Tibial artery (tissue), 4 donors: ENCODE data around the gene SLC24A1.

ENCODE experiments used
- DNase-seq, 2 donors: peaks; one replicate each; pipeline ENCODE4 v3.0.0-alpha.2; 2019
- H3K27ac ChIP-seq, 2 donors: fragments of 200-600 bp; sonication (generic) in 1 of 2; 1 replicate in 1 of 2; 2 replicates in 1 of 2; pipeline ENCODE4 v1.5.1; 2018 to 2019; ENCODE audit warnings: mild to moderate bottlenecking in 1 of 2
- H3K27me3 ChIP-seq, 2 donors: fragments of 200-600 bp; sonication (generic) in 1 of 2; one replicate each; pipeline versions ENCODE4 v1.5.1 to v1.6.0; 2016 to 2019
- H3K36me3 ChIP-seq, 3 donors: fragments of 200-600 bp; sonication (generic) in 2 of 3; one replicate each; pipeline ENCODE4 v1.5.1; 2016 to 2019; ENCODE audit warnings: mild to moderate bottlenecking in 2 of 3
- H3K4me1 ChIP-seq, 4 donors: fragments of 200-600 bp; sonication (generic) in 2 of 4; 1 replicate in 3 of 4; 2 replicates in 1 of 4; pipeline ENCODE4 v1.5.1; 2016 to 2019
- H3K4me3 ChIP-seq, 2 donors: fragments of 200-600 bp; sonication (generic) in 1 of 2; 1 replicate in 1 of 2; 2 replicates in 1 of 2; pipeline ENCODE4 v1.5.1; 2018 to 2019; ENCODE audit warnings: mild to moderate bottlenecking in 2 of 2
- H3K9me3 ChIP-seq, 3 donors: fragments of 200-600 bp; sonication (generic) in 1 of 3; one replicate each; pipeline ENCODE4 v1.5.1; 2016 to 2019
- CTCF ChIP-seq, 2 experiments: fragments of 200-600 bp in 1 of 2; fragments of 450-650 bp in 1 of 2; IDR thresholded peaks; one replicate each; pipeline ENCODE4 v1.5.1; 2017 to 2019; ENCODE audit warnings: antibody characterized with exemption in 2 of 2, mild to moderate bottlenecking in 1 of 2, moderate library complexity in 1 of 2
- intact Hi-C: fragments of 100-400 bp; cut with DNase I; formaldehyde crosslinking; loops from one replicate; pipeline ENCODE4 v1.15.0; 2023; ENCODE audit warnings: low total_unique reads

The SLC24A1 gene

GRCh38 chr15:65653341-65653740 lies 31.6 kb downstream of the SLC24A1 start:
- Histone ChIP-seq H3K27ac (no peak overlapping the region), H3K27me3 (no peaks in the 10 kb centered on the region), H3K4me1 (no peaks in the 10 kb centered on the region), H3K36me3 (peaks cover 0 to 47% (median 16%) of the 10 kb centered on the region in 3 donors), H3K9me3 (no peaks in the 10 kb centered on the region), H3K4me3 (no peak overlapping the region)
- TF ChIP-seq CTCF (IDR thresholded peaks at IDR 0.05): no peak
- DNase-seq: no peak
- intact Hi-C loops: no loop called here

- Histone ChIP-seq H3K27ac (no peak overlapping the region), H3K9me3 (no peaks in the 10 kb centered on the region), H3K4me3 (no peak overlapping the region), H3K27me3 (no peaks in the 10 kb centered on the region), H3K4me1 (no peaks in the 10 kb centered on the region), H3K36me3 (peaks cover 0 to 47% (median 16%) of the 10 kb centered on the region in 3 donors)
- DNase-seq: no peak
- no peak for TF ChIP-seq CTCF (IDR thresholded peaks at IDR 0.05)
- intact Hi-C loops: no loop called here
These were observed 32.2 kb downstream of the SLC24A1 start for GRCh38 chr15:65653801-65654521.

- H3K9me3 ChIP-seq: no peaks in the 10 kb centered on the region
- no peak for TF ChIP-seq CTCF (IDR thresholded peaks at IDR 0.05)
- peaks cover 0 to 54% (median 16%) of the 10 kb centered on the region in 3 donors for H3K36me3 ChIP-seq
- no peak overlapping the region for H3K27ac ChIP-seq
- intact Hi-C loops: no loop called here
- H3K4me1 ChIP-seq: no peaks in the 10 kb centered on the region
- no peak for DNase-seq
- H3K4me3 ChIP-seq: no peak overlapping the region
- no peaks in the 10 kb centered on the region for H3K27me3 ChIP-seq
These were observed 33.3 kb downstream of the SLC24A1 start for GRCh38 chr15:65655026-65655425.

- no peak overlapping the region for H3K27ac ChIP-seq
- intact Hi-C loops: no loop called here
- H3K27me3 ChIP-seq: no peaks in the 10 kb centered on the region
- H3K9me3 ChIP-seq: no peaks in the 10 kb centered on the region
- H3K36me3 ChIP-seq: peaks cover 0 to 58% (median 16%) of the 10 kb centered on the region in 3 donors
- no peak for TF ChIP-seq CTCF (IDR thresholded peaks at IDR 0.05)
- no peak overlapping the region for H3K4me3 ChIP-seq
- DNase-seq: no peak
- no peaks in the 10 kb centered on the region for H3K4me1 ChIP-seq
These were observed 33.7 kb downstream of the SLC24A1 start for GRCh38 chr15:65655457-65655856.

GRCh38 chr15:65659502-65660052 lies 37.8 kb downstream of the SLC24A1 start:
- DNase-seq: no peak
- Histone ChIP-seq H3K27ac (no peak overlapping the region), H3K4me1 (no peaks in the 10 kb centered on the region), H3K4me3 (no peak overlapping the region), H3K27me3 (no peaks in the 10 kb centered on the region), H3K36me3 (peaks cover 18 to 74% (median 23%) of the 10 kb centered on the region in 3 donors), H3K9me3 (no peaks in the 10 kb centered on the region)
- intact Hi-C loops: no loop called here
- TF ChIP-seq CTCF (IDR thresholded peaks at IDR 0.05): no peak
